SK-N-SH (cell line): Measurements from ENCODE around the gene PRKCA.

Experiments used
- EZH2phosphoT487 ChIP-seq: fragments of 200-600 bp; sonication (generic); IDR thresholded peaks from 2 replicates; pipeline ENCODE4 v1.6.1; 2017; ENCODE audit warnings: low read depth, mixed run types, mild to moderate bottlenecking, antibody characterized with exemption, moderate library complexity, borderline replicate concordance
- FOXJ3 ChIP-seq: sonication (generic); formaldehyde crosslinking; IDR thresholded peaks from 2 replicates; pipeline ENCODE4 v1.5.1; 2020; ENCODE audit warnings: mild to moderate bottlenecking, missing genetic modification reagents
- TF ChIP-seq, protein P1 (sequence below): fragments of 200-600 bp; sonication (generic); IDR thresholded peaks from 2 replicates; pipeline ENCODE4 v1.6.1; 2017; ENCODE audit warnings: antibody characterized with exemption, mild to moderate bottlenecking, moderate library complexity
- TF ChIP-seq, protein P2 (sequence below): IDR thresholded peaks from 2 replicates; pipeline ENCODE4 v1.6.1; 2012; ENCODE audit warnings: mild to moderate bottlenecking, low read depth, low read length, moderate library complexity
- TF ChIP-seq, protein P3 (sequence below): IDR thresholded peaks from 2 replicates; pipeline ENCODE4 v1.4.0; 2012; ENCODE audit warnings: low read depth

DNA sequence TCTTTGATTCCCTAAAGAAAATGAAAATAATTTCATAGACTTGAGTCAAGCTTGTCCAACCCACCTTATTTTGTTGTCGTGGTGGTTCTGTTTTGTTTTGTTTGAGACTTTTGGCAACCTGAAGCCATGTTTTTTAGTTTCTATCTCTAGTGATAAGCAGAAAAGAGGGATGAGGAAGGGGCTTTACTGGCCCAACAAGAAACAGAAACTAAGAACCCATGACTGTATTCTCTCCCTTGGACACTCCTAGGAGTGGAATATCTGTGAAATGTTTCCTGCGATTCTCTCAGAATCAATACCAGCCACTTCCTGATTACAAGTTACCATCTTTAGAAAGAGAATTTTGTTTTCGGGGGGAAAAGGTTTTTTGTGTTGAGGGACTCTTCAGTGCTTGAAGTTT, 207.5 kb downstream of the PRKCA start:
- TF ChIP-seq, protein P1, sequence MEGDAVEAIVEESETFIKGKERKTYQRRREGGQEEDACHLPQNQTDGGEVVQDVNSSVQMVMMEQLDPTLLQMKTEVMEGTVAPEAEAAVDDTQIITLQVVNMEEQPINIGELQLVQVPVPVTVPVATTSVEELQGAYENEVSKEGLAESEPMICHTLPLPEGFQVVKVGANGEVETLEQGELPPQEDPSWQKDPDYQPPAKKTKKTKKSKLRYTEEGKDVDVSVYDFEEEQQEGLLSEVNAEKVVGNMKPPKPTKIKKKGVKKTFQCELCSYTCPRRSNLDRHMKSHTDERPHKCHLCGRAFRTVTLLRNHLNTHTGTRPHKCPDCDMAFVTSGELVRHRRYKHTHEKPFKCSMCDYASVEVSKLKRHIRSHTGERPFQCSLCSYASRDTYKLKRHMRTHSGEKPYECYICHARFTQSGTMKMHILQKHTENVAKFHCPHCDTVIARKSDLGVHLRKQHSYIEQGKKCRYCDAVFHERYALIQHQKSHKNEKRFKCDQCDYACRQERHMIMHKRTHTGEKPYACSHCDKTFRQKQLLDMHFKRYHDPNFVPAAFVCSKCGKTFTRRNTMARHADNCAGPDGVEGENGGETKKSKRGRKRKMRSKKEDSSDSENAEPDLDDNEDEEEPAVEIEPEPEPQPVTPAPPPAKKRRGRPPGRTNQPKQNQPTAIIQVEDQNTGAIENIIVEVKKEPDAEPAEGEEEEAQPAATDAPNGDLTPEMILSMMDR = no peak
- TF ChIP-seq, protein P2, sequence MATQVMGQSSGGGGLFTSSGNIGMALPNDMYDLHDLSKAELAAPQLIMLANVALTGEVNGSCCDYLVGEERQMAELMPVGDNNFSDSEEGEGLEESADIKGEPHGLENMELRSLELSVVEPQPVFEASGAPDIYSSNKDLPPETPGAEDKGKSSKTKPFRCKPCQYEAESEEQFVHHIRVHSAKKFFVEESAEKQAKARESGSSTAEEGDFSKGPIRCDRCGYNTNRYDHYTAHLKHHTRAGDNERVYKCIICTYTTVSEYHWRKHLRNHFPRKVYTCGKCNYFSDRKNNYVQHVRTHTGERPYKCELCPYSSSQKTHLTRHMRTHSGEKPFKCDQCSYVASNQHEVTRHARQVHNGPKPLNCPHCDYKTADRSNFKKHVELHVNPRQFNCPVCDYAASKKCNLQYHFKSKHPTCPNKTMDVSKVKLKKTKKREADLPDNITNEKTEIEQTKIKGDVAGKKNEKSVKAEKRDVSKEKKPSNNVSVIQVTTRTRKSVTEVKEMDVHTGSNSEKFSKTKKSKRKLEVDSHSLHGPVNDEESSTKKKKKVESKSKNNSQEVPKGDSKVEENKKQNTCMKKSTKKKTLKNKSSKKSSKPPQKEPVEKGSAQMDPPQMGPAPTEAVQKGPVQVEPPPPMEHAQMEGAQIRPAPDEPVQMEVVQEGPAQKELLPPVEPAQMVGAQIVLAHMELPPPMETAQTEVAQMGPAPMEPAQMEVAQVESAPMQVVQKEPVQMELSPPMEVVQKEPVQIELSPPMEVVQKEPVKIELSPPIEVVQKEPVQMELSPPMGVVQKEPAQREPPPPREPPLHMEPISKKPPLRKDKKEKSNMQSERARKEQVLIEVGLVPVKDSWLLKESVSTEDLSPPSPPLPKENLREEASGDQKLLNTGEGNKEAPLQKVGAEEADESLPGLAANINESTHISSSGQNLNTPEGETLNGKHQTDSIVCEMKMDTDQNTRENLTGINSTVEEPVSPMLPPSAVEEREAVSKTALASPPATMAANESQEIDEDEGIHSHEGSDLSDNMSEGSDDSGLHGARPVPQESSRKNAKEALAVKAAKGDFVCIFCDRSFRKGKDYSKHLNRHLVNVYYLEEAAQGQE = no peak
- TF ChIP-seq FOXJ3 (CRISPR knock-in tag) (no peak), EZH2phosphoT487 (no peak)
- TF ChIP-seq, protein P3, sequence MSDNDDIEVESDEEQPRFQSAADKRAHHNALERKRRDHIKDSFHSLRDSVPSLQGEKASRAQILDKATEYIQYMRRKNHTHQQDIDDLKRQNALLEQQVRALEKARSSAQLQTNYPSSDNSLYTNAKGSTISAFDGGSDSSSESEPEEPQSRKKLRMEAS = no peak
